ENCODE measurements around the gene MAP3K10. TPM values are rescaled to one million over a fixed set of nuclear protein-coding genes. Genes with fewer than 3 reads are reported as not detected.

MAP3K10 gene
- total RNA-seq, 2 experiments from 2014 or later = 8.4 to 9.3 TPM

GRCh38 chr19:40263440-40264313 is 72.5 kb downstream of the MAP3K10 start:
- DNase-seq = no peak
- peaks cover 25% of the 10 kb centered on the region for H3K4me1 Mint-ChIP-seq (ENCODE audit: low read depth)
- H3K36me3 Mint-ChIP-seq (ENCODE audit: low read depth) = peaks cover 28% of the 10 kb centered on the region
- CTCF ChIA-PET = interaction anchor here (1.2 kb wide), 1 partner anchor 104 kb away, joined by 5 read pairs; no protein-coding TSS in a partner anchor
- no peak overlapping the region for H3K4me3 Mint-ChIP-seq
- intact Hi-C loops (cut with micrococcal nuclease) = no loop called here
- no peak overlapping the region for H3K27ac Mint-ChIP-seq
- no peaks in the 10 kb centered on the region for H3K27me3 Mint-ChIP-seq (ENCODE audit: low read depth)
- H3K9me3 Mint-ChIP-seq = no peaks in the 10 kb centered on the region

GRCh38 chr19:40264314-40265054 is 73.3 kb downstream of the MAP3K10 start:
- Mint-ChIP-seq H3K4me1 (ENCODE audit: low read depth) (peaks cover 21% of the 10 kb centered on the region), H3K9me3 (no peaks in the 10 kb centered on the region), H3K27me3 (ENCODE audit: low read depth) (no peaks in the 10 kb centered on the region), H3K27ac (no peak overlapping the region), H3K4me3 (no peak overlapping the region), H3K36me3 (ENCODE audit: low read depth) (peaks cover 28% of the 10 kb centered on the region)
- intact Hi-C loops (cut with micrococcal nuclease) = no loop called here
- no peak for DNase-seq
- CTCF ChIA-PET = no interaction called here

Other genes with a start within 250 kb of the MAP3K10 start
- 10 to 100 TPM; 79.7 to 82.1 TPM for gene PSMC4, start 220.3 kb upstream of the MAP3K10 start, total RNA-seq
- gene ZNF546, start 194.4 kb upstream of the MAP3K10 start, total RNA-seq = 1 to 10 TPM; 1.6 to 2.3 TPM
- gene ZNF780B, start 135.2 kb upstream of the MAP3K10 start, total RNA-seq = 1 to 10 TPM; 8.3 to 9.8 TPM
- 10 to 100 TPM in 1 of 2 experiments, 1 to 10 TPM in 1; 8.8 to 10.5 TPM for gene ZNF780A, start 100.5 kb upstream of the MAP3K10 start, total RNA-seq
- not detected for gene TTC9B, start 27.0 kb downstream of the MAP3K10 start, total RNA-seq
- not detected for gene CCNP, start 35.3 kb downstream of the MAP3K10 start, total RNA-seq
- 100 to 1,000 TPM; 152 to 159 TPM for gene AKT2, start 93.9 kb downstream of the MAP3K10 start, total RNA-seq
- 10 to 100 TPM; 13.5 to 14.6 TPM for gene C19orf47, start 157.0 kb downstream of the MAP3K10 start, total RNA-seq
- 10 to 100 TPM; 57.6 to 58.2 TPM for gene PLD3, start 157.3 kb downstream of the MAP3K10 start, total RNA-seq
- gene HIPK4, start 198.8 kb downstream of the MAP3K10 start, total RNA-seq = not detected
- gene PRX, start 222.0 kb downstream of the MAP3K10 start, total RNA-seq = 1 to 10 TPM; 1.5 TPM
- gene SERTAD1, start 234.6 kb downstream of the MAP3K10 start, total RNA-seq = 1 to 10 TPM; 8.8 to 9.2 TPM

Data from activated naive CD4-positive, alpha-beta T cell treated with anti-CD3 and anti-CD28 coated beads for 36 hours (primary cell).